RWPE1 (cell line): Measurements from ENCODE around the gene PRICKLE2.

ENCODE experiments used
- CTCF ChIA-PET: fragments of 350-600 bp; sonication (Branson Sonifier 250); formaldehyde crosslinking; extraction: SDS; loops from one replicate; lab custom pipeline; 2021; lab: Yijun Ruan, JAX
- POLR2A ChIA-PET: fragments of 400-600 bp; formaldehyde crosslinking; extraction: SDS; loops from one replicate; lab custom pipeline; 2020; ENCODE audit warnings: antibody characterized with exemption; ENCODE audit not compliant: low non-redundant PET; lab: Yijun Ruan, JAX
- DNase-seq: peaks from one replicate; pipeline ENCODE4 v3.0.0; 2012; ENCODE audit warnings: low spot score
- H3K27ac ChIP-seq: fragments of 450-650 bp; 2 replicates; pipeline ENCODE4 v1.5.1; 2017
- CTCF ChIP-seq: fragments of 450-650 bp; conservative IDR thresholded peaks from 2 replicates; pipeline ENCODE4 v1.5.1; 2017; ENCODE audit warnings: low read depth, mild to moderate bottlenecking

The PRICKLE2 gene

GRCh38 chr3:64196236-64196929 is 28.9 kb downstream of the PRICKLE2 start:
- ChIA-PET POLR2A (no interaction called here), CTCF (no interaction called here)
- no peak for TF ChIP-seq CTCF
- no peak for DNase-seq
- H3K27ac ChIP-seq = no peak overlapping the region

- CTCF ChIA-PET = no interaction called here
- no peak overlapping the region for H3K27ac ChIP-seq
- no peak for TF ChIP-seq CTCF
- no peak for DNase-seq
- POLR2A ChIA-PET = no interaction called here
These were observed 29.5 kb downstream of the PRICKLE2 start for GRCh38 chr3:64195789-64196188.

GRCh38 chr3:64191822-64192221 is 33.4 kb downstream of the PRICKLE2 start:
- ChIA-PET POLR2A (no interaction called here), CTCF (no interaction called here)
- peak overlapping the region; percentile 62 for H3K27ac ChIP-seq
- no peak for TF ChIP-seq CTCF
- no peak for DNase-seq

- H3K27ac ChIP-seq = peak overlapping the region; percentile 71
- DNase-seq = peak; percentile 54
- POLR2A ChIA-PET = no interaction called here
- CTCF ChIA-PET = no interaction called here
- TF ChIP-seq CTCF = no peak
These were observed 34.5 kb downstream of the PRICKLE2 start for GRCh38 chr3:64190517-64191515.

- DNase-seq = peak; percentile 78
- CTCF ChIA-PET = no interaction called here
- peak overlapping the region; percentile 78 for H3K27ac ChIP-seq
These were observed 36.3 kb downstream of the PRICKLE2 start for GRCh38 chr3:64188810-64189560.

More at GRCh38 chr3:64188810-64189560, 36.3 kb downstream of the PRICKLE2 start:
- no peak for TF ChIP-seq CTCF
- POLR2A ChIA-PET = no interaction called here
